ENCODE measurements around the gene SOX14. TPM values are rescaled to one million over a fixed set of nuclear protein-coding genes. Genes with fewer than 3 reads are reported as not detected.

The SOX14 gene
- total RNA-seq, 1 experiment from 2014 or later: not detected

DNA sequence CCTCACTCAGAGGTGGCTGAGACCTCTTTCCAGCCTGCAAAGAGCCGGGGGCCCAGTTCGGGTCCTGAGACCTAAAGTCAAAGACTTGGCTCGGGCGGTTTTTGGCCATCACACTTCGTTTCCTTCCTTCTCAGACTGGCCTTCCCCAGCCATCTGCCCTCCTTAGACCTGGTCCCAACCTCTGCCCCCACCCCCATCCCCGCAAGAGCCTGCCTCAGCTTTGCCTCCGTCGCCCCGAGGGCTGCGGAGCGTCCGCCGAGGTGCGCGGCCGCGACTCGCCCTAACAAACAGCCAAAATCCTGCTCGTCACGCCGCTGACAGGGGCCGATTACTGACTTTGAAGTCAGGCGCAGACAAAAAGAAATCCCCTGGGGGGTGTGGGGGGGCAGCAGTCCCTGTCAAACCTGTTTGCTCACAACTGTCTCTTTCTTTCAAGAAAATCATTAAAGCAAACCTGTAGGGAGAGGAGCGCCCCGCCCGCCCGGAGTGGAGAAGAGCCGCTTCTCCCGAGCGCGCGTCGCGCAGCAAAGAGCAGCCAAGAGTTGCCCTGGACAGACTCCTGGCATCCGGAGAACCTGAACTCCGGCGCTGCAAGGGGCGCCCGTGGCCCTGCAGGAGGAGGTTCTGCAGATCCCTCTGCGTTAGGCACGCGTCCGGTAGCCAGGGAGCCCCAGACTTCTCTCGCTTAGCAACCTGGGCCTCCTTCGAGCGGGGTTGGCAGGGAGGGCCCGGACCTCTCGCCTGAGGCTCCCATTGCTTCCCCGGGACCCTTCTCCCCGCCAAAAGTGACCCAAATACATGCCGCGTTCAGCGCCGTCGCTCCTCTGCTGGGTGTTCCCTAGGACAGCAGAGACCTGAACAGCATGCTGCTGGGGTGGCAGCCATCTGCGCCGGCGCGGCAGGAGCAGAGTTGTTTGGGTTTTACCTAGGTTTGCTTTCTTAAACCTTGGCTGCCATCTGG is 4.5 kb downstream of the SOX14 start:
- no peak for DNase-seq (ENCODE audit: low spot score)

DNA sequence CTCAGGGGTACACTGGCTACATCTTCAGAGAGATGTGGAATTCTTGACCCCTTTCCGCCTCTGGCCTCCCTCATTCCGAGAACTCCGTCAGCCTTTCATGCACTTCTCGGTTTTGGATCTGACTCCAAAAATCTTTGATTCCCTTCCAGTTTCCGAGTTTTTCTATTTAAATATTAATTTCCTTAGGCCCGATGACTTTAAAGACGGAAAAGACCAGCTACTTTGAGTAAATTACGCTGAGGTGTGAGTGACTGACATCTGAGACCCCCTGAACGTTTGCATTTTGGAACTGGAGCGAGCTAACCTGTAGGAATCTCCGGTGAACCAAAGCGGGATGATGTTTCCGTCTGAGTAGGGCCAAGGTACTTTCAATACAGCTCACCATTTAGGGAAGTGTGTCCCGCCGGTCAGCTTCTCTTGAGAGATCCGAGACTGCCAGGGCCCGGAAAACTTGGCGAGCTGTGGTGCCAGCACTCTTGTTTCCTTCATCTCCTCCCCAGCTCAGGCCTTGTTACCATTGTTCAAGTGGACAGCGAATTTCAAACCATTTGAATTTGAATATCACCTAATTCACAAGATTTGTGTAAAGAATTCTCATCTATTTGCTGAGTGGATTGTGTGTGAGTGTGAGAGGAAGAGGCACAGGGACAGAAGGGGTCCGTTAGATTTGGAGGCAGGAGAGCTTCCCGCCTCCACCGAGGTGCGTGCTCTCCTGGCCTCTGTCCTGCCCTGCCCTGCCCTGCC is 5.4 kb downstream of the SOX14 start:
- no peak for DNase-seq (ENCODE audit: low spot score)

DNA sequence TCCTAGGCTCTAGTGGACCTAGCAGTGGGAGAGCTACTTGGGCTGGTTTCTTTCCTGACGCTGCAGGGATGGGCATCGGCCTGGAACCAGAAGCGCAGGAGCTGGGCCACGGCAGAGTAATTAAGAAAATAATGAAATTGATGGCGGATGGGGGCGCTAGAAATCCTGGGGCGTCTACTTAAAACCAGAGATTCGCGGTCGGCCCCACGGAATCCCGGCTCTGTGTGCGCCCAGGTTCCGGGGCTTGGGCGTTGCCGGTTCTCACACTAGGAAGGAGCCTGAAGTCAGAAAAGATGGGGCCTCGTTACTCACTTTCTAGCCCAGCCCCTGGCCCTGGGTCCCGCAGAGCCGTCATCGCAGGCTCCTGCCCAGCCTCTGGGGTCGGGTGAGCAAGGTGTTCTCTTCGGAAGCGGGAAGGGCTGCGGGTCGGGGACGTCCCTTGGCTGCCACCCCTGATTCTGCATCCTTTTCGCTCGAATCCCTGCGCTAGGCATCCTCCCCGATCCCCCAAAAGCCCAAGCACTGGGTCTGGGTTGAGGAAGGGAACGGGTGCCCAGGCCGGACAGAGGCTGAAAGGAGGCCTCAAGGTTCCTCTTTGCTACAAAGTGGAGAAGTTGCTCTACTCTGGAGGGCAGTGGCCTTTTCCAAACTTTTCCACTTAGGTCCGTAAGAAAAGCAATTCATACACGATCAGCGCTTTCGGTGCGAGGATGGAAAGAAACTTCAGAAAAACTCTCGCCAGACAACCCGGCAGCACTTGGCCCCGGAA is 6.1 kb downstream of the SOX14 start:
- no peak for DNase-seq (ENCODE audit: low spot score)

DNA sequence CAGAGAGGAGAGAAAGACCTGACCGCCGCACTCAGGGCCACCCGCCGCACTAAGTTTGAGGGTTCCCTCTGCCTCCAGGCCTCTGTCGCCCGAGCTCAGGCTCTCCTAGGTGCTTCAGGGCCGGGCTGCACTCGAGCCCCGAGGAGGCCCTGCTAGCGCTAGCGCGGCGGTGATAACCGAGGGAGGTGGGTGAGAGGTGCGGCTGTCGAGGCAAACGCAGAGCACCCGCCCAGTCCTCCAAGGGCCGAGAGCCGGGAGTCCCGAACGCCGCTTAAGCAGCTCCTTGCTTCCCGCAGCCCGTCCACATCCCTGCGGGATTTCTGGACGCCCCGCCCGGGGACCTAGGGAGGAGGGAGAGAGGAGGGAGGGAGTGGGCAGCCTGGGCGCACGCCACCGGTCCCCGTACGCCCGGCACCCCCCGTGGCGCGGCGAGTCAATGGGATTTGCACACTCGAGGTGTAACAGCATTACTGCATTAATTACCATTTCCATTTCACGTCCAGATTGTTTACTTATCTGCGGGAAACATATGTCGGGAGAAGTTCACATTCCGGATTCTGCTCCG is 6.8 kb downstream of the SOX14 start:
- no peak for DNase-seq (ENCODE audit: low spot score)

DNA sequence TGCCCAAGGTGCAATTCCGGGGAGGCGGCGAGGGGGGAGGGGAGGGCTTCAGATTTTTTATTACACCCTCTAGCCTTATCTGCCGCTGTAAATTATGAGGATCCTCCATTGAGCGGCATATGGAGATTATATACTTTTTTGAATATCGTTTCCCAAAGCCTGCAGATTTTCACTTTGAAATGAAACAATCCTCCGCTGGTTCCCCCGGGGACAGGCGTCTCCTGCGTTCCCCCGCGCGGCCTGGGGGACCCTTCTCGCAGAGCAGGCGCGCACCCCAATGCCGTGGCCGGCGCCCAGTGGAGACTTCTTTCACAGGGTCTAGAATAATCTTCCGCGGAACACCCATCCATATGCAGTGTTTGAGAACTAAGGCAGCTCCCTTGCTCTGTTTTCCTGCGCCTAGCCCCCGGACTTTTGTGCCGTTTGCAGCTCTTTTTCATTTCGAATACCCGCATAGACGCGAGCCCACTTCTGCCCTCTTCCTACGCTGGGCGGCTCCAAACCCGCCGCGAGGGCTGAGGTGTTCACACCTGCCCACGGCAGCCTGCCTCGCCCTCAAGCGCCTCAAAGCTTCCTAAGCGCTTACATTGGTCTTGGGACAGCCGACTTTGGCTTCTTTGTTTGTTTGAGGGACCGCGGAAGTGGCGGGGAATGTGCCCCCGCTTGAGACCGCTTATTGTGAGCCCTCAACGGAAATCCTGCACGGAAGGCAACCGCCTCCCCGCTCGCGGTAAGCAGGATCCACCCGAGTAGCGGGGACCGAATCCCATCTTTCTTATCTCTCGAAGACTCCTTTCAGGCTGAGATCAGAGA is 7.5 kb downstream of the SOX14 start:
- DNase-seq (ENCODE audit: low spot score): no peak

DNA sequence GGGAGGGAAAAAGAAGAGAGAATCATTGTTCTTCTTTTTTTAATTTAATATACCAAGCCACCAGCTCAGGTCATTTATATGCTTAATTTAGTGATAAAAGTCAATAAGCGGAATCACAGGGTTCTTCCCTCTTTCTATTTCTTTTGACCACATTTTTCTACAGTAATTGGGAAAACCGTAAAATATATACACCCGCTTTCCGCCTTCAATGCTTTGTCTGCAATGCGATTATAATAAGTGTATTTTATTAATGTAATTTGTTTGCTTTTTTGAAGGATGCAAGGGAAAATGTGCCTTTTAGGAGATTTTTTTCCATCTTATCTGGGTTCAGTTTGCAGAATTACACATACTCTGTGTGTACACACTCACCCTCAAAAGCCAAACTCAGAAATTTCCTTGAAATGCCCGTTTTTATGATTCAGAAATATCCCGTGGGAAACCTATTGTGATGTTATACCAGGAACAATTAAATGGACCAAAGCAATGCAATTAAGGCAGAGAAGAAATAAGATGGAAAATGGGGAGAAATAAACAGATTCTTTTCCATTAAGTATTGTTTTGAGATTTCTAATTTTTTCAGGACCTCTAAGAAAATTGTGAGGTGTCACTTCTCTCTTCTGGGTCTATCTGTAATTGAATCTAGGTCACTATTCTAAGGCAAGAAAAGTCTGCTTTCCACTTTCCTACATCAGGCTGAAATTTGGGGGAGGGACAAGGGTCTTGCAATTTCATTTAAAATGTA is 8.3 kb downstream of the SOX14 start:
- no peak for DNase-seq (ENCODE audit: low spot score)

DNA sequence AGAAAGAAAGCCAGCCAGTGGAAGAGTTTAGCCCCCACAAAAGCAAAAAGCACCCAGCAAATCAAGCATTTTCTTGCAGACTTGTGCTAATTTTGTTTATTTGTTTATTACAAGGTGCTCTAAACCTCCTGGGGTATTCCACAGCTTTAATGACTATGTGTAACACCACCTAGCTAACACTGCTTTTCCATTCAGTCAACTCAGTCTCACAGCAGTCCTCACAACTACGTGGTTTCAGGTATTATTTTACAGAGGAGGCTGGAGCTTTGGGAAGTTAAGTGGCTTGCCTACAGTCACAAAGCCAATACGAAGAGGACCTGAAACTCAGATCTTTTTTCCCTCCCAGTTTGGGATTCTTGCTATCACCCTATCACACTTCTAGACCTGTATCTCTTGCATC is 14.8 kb downstream of the SOX14 start:
- DNase-seq (ENCODE audit: low spot score): no peak

DNA sequence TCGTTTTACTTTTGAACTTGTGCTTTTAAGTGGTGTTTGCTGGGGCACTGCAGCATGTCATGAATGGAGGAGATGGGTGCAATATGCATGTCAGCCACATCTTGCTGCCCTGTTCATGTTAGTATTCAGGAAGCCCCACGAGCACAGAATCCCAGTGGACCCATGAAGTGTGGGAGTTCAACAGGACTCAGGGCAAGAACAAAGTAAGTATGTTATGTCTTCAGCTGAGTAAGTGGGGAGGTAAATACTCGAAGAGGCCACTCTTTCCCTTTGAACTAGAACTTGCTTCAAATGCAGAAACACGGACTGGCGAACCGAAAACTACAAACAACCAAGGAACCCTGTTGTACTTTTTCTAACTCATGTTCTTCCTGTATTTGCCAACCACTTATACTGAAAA is 23.4 kb downstream of the SOX14 start:
- DNase-seq (ENCODE audit: low spot score): no peak

DNA sequence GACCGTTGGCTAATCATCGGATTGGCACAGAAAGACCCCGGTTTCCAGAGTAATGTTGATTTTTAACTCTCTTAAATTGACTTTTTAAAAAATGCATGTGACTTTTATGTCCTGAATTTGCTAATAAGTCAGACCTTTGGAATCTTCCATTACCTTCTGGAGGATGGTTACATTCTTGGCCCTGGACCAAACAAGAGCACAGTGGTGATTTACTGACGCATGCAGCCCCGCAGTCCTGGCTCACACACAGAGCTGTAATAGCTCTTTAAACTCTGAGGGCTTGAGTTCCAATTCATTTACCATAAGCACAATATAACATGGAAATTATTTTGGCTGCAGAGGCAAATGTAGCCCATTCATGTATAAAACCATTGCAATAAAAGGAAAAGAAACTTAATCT is 25.1 kb downstream of the SOX14 start:
- no peak for DNase-seq (ENCODE audit: low spot score)

DNA sequence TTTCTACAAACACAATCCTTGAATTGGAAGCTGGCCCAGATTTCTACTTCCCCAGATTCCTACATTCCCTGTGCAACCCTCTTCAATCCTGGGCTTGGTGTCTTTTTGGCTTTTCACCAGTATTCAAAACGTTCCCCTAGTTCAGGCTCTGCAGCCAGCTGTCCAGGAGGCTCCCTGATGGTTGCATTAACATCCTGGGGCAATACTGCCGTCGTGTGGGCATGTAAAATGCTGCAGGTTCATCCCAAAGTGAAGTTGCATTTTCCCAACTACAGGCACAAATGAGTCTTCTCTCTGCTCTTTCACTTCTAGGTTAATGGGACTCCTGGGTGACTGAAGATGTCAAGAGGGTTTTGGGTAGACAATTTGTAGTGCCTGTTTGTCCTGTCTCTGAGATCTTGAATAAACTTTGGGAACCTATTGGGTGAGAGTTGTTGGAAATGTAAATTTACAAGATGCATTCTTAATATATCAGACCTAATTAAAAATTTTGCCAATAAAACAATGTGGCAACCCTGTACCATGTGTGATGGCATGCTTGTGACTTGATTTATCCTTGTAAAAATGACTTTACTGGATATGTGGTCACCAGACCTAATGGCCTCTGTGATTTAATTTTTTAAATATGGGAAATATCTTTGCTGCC is 28.6 kb downstream of the SOX14 start:
- peak; percentile 38 for DNase-seq (ENCODE audit: low spot score)

DNA sequence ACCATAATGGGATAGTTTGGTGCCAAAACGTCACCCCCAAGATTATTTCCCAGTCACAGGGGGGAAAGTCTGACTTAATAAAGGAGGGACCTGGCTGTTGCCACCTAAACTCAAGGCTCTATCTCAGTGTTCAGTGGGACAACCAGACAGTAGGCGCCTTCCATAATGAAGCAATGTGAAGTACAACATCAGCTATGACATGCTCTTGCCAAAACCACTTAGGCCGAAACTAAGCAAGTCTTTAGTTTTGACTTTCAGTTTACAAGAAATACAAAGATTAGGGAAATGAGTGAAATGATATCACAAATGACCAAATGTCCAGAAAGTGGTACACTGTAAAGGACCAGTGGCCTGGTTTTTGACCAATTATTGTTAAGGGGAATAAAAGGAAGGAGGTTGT is 32.9 kb downstream of the SOX14 start:
- DNase-seq (ENCODE audit: low spot score): no peak

DNA sequence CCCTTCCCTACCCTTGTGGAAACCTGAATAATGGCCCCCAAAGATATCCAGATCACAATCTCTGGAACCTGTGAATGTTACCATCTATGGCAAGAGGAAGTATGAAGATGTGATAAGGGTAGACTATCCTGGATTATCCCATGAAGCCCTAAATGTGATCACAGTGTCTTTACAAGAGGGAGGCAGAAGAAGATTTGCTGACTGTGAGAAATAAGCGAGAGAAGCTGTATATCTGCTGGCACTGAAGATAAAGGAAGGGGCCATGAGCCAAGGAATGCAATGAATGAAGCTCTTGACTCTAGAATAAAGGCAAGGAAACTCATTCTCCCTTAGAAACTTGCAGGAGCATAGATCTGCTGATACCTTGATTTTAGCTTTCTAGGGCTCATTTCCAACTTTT is 39.1 kb downstream of the SOX14 start:
- no peak for DNase-seq (ENCODE audit: low spot score)

DNA sequence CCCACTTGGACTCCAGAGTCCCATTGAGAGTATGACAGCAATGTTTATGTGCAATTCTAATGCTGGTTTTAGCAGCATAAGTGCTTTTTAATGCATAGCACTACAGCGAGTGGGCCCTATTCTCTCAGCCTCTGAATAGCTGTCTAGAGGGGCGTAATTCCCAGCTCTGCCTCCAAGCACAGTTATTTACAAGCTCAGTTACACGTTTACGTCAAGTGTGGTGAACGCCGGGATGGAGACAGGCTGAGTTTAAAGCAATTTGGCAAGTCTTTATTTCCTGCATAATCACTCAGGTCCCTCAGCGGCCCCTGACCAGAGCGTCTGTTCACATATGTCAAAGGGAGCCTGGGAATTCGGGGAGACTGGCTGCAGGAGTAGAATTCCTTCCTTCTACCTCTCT is 43.9 kb downstream of the SOX14 start:
- no peak for DNase-seq (ENCODE audit: low spot score)

DNA sequence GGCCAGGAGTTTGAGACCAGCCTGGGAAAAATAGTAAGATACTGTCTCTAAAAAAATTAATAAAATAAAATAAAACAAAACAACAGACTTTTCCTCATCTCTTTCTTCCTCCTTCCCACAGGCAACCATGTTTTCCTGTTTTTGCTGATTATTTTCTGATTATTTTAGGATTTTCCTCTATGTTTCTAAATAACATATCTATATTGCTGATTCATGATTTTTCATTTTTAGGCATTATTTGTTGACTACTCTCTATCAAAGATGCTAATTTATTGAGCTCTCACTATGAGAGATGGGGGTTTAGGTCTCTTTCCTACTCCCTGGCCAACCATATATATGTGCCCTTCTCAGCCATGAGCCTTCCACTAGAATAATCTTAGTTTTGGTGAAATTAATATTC is 45.4 kb downstream of the SOX14 start:
- DNase-seq (ENCODE audit: low spot score): no peak

DNA sequence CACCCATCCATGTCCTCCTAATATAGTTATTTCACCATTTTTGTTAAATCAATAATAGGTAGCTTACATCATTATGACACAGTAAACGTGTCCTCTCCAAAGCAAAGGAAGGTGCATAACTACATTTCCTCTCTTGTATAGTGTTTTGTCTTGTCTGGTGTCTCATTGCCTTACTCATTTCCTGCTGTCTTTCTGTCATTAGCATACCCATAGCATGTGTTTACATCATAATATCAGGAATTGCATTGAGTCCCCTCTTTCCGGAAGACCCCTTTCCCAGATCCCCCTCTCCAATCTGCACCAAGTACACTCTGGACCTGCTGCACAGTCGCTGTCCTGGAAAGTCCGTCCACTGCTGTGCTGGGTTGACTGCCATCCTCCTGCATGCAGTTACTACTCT is 47.9 kb downstream of the SOX14 start:
- DNase-seq (ENCODE audit: low spot score): no peak

DNA sequence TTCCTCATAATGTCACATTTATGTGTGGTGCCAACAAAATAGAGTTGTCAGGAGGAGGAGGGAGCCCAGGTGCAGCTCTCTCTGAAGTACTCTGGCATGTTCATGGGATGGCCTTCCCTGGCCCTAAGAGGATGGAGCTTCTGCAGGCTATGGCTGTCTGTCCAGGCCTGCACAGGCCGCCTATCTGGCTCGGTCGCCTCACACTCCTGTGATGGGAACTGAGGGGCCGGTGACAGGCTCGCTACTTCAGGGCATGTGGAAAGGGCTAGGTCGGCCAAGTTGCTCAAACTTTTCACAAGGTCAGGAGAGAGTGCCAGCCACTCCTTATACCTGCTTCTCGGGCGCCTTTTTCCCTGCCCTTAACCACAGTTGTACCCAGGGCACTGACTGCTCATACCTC is 51.1 kb downstream of the SOX14 start:
- no peak for DNase-seq (ENCODE audit: low spot score)
